ENCODE data around the gene PSMC3IP. TPM values are rescaled to one million over a fixed set of nuclear protein-coding genes. Genes with fewer than 3 reads are reported as not detected.

The PSMC3IP gene
- total RNA-seq, 2 experiments from 2014 or later: 14.7 to 16.1 TPM

- H3K9me3 Mint-ChIP-seq: no peaks in the 10 kb centered on the region
- peaks cover 32% of the 10 kb centered on the region for H3K4me1 Mint-ChIP-seq
- H3K27ac Mint-ChIP-seq: no peak overlapping the region
- CTCF ChIA-PET: interaction anchor here (1.4 to 1.6 kb wide), 2 partner anchors 11 to 18 kb away, joined by 3 to 6 read pairs; no protein-coding TSS in a partner anchor
- no peak for DNase-seq
- H3K4me3 Mint-ChIP-seq: no peak overlapping the region
- no peaks in the 10 kb centered on the region for H3K36me3 Mint-ChIP-seq (ENCODE audit: low read depth)
- H3K27me3 Mint-ChIP-seq: peaks cover 20% of the 10 kb centered on the region
- POLR2A ChIA-PET: interaction anchor here (0.6 kb wide), 1 partner anchor 23 kb away, joined by 3 read pairs; no protein-coding TSS in a partner anchor
Measured at GRCh38 chr17:42530952-42531454, 46.5 kb downstream of the PSMC3IP start.

GRCh38 chr17:42529061-42529460, 48.5 kb downstream of the PSMC3IP start:
- POLR2A ChIA-PET: interaction anchor here (1.0 kb wide), 1 partner anchor 65 kb away, joined by 3 read pairs; no protein-coding TSS in a partner anchor
- CTCF ChIA-PET: no interaction called here
- H3K36me3 Mint-ChIP-seq (ENCODE audit: low read depth): no peaks in the 10 kb centered on the region
- H3K4me1 Mint-ChIP-seq: peaks cover 36% of the 10 kb centered on the region
- DNase-seq: no peak
- no peaks in the 10 kb centered on the region for H3K9me3 Mint-ChIP-seq
- no peak overlapping the region for H3K4me3 Mint-ChIP-seq
- H3K27ac Mint-ChIP-seq: no peak overlapping the region
- peaks cover 29% of the 10 kb centered on the region for H3K27me3 Mint-ChIP-seq

DNA sequence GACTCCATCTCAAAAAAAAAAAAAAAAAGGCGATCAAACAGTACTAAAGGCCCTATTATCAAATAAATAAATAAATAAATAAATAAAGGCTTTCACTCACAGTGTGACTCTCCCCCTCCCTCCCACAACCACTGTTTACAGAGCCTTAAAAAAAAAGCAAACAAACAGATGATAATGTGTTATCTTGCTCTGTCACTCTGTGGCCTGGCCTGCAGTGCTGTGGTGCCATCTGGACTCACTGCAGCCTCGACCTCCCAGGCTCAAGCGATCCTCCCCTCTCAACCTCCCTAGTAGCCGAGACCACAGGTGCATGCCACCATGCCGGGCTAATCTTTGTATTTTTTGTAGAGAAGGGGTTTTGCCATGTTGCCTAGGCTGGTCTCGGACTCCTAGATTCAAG, 49.6 kb downstream of the PSMC3IP start:
- peaks cover 27% of the 10 kb centered on the region for H3K27me3 Mint-ChIP-seq
- ChIA-PET CTCF (interaction anchor here (0.7 to 1.8 kb wide), 23 partner anchors 8 to 306 kb away, joined by 3 to 14 read pairs (median 5); partner anchors contain the start of genes NAGLU and STAT3), POLR2A (no interaction called here)
- H3K36me3 Mint-ChIP-seq (ENCODE audit: low read depth): no peaks in the 10 kb centered on the region
- H3K27ac Mint-ChIP-seq: no peak overlapping the region
- H3K9me3 Mint-ChIP-seq: no peaks in the 10 kb centered on the region
- no peak for DNase-seq
- peaks cover 43% of the 10 kb centered on the region for H3K4me1 Mint-ChIP-seq
- no peak overlapping the region for H3K4me3 Mint-ChIP-seq

DNA sequence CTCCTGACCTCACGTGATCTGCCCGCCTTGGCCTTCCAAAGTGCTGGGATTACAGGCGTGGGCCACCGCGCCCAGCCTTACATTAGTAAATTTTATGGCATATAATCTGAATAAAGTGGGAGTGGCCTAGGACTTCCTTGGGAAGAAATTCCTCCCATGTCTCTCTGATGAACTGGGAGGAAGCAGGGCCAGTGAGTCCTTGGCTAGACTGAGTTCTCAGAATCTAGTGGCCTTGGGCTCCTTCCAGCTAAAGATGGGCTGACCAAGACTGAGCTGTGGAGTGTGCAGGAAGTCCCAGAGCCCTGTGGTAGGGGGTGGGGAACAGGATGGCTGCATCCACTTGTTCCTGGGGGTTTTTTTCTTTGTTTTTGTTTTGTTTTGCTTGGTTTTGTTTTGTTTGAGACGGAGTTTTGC, 51.5 kb downstream of the PSMC3IP start:
- H3K4me1 Mint-ChIP-seq: peaks cover 36% of the 10 kb centered on the region
- H3K4me3 Mint-ChIP-seq: no peak overlapping the region
- H3K9me3 Mint-ChIP-seq: no peaks in the 10 kb centered on the region
- H3K27me3 Mint-ChIP-seq: peaks cover 38% of the 10 kb centered on the region
- POLR2A ChIA-PET: no interaction called here
- H3K27ac Mint-ChIP-seq: no peak overlapping the region
- DNase-seq: no peak
- no peaks in the 10 kb centered on the region for H3K36me3 Mint-ChIP-seq (ENCODE audit: low read depth)
- CTCF ChIA-PET: interaction anchor here (1.7 to 1.8 kb wide), 2 partner anchors 8 to 10 kb away, joined by 12 to 14 read pairs; partner anchors contain the start of gene NAGLU

DNA sequence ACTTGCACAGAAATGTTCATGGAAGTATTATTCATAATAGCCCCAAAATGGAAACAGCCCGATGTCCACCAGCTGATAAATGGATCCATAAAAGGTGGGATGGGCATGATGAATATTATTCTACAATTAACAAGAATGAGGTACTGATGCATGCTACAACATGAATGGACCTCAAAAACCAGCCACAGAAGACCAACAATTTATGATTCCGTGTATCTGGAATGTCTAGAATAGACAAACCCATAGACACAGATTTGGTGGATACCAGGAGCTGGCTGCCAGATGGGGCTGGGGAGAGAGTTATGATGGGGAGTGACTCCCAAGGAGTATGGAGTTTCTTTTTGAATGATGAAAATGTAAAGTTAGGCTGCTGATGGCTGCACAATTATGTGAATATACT, 52.3 kb downstream of the PSMC3IP start:
- ChIA-PET POLR2A (no interaction called here), CTCF (interaction anchor here (1.5 to 1.6 kb wide), 2 partner anchors 11 to 97 kb away, joined by 4 read pairs; no protein-coding TSS in a partner anchor)
- Mint-ChIP-seq H3K27me3 (peaks cover 38% of the 10 kb centered on the region), H3K4me3 (no peak overlapping the region), H3K36me3 (ENCODE audit: low read depth) (no peaks in the 10 kb centered on the region), H3K4me1 (peaks cover 29% of the 10 kb centered on the region), H3K9me3 (no peaks in the 10 kb centered on the region), H3K27ac (peak overlapping the region; percentile 50)
- DNase-seq: no peak

DNA sequence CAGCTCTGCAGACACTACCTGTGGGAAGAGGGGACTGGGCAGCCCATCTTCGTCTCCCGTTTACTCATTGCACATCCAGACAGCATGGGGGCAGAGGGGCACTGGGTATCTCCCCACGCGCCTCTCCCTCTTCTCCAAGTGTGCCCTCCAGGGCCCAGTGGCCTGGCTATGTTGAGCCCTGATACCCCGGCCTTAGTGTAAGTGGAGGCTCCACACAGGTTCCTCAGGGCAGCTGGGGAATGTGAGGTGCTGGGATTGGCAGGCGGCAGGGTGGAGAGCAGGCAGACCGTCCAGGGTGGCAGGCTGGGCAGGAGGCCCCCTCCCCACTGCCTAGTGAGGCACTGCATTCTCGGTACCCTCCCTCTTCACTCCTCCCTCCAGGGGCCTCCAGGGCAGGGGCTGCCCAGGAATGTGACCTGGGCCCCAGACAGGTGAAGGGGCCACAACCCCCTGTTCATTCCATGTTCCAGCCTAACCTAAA, 54.7 kb downstream of the PSMC3IP start:
- POLR2A ChIA-PET: interaction anchor here (0.7 kb wide), 1 partner anchor 10 kb away, joined by 5 read pairs; no protein-coding TSS in a partner anchor
- peaks cover 42% of the 10 kb centered on the region for H3K27me3 Mint-ChIP-seq

More for the DNA sequence above, 54.7 kb downstream of the PSMC3IP start:
- Mint-ChIP-seq H3K36me3 (ENCODE audit: low read depth) (no peaks in the 10 kb centered on the region), H3K4me1 (peaks cover 21% of the 10 kb centered on the region), H3K4me3 (no peak overlapping the region), H3K27ac (no peak overlapping the region), H3K9me3 (no peaks in the 10 kb centered on the region)
- CTCF ChIA-PET: interaction anchor here (0.6 kb wide), 1 partner anchor 75 kb away, joined by 3 read pairs; no protein-coding TSS in a partner anchor
- no peak for DNase-seq

Other genes with a start within 250 kb of the PSMC3IP start
- gene STAT3, start 189.3 kb downstream of the PSMC3IP start, total RNA-seq: 100 to 1,000 TPM; 130 to 135 TPM
- gene CAVIN1, start 154.5 kb downstream of the PSMC3IP start, total RNA-seq: 1 to 10 TPM; 1.0 to 1.1 TPM
- 1 to 10 TPM; 5.8 to 8.6 TPM for gene ATP6V0A1, start 118.9 kb downstream of the PSMC3IP start, total RNA-seq
- gene NAGLU, start 41.5 kb downstream of the PSMC3IP start, total RNA-seq: 10 to 100 TPM; 15.9 to 17.5 TPM
- under 1 TPM; 0.73 to 0.76 TPM for gene HSD17B1, start 24.8 kb downstream of the PSMC3IP start, total RNA-seq
- 10 to 100 TPM; 80.1 to 84.3 TPM for gene COASY, start 15.6 kb downstream of the PSMC3IP start, total RNA-seq
- 10 to 100 TPM; 52.2 to 53.8 TPM for gene MLX, start 10.6 kb downstream of the PSMC3IP start, total RNA-seq
- 10 to 100 TPM; 73.9 to 75.5 TPM for gene RETREG3, start 31.6 kb upstream of the PSMC3IP start, total RNA-seq
- 10 to 100 TPM; 53.3 to 56.3 TPM for gene TUBG1, start 32.0 kb upstream of the PSMC3IP start, total RNA-seq
- 1 to 10 TPM; 7.2 to 7.5 TPM for gene TUBG2, start 81.6 kb upstream of the PSMC3IP start, total RNA-seq
- 1 to 10 TPM; 1.8 to 3.1 TPM for gene PLEKHH3, start 99.3 kb upstream of the PSMC3IP start, total RNA-seq
- 1 to 10 TPM in 1 of 2 experiments, under 1 TPM in 1; 0.68 to 1.1 TPM for gene CCR10, start 104.1 kb upstream of the PSMC3IP start, total RNA-seq
- 1 to 10 TPM; 1.2 TPM for gene CNTNAP1, start 104.8 kb upstream of the PSMC3IP start, total RNA-seq
- 10 to 100 TPM; 51.9 to 55.3 TPM for gene EZH1, start 167.3 kb upstream of the PSMC3IP start, total RNA-seq
- gene RAMP2, start 183.5 kb upstream of the PSMC3IP start, total RNA-seq: not detected
- 10 to 100 TPM; 52.8 to 53.0 TPM for gene VPS25, start 195.7 kb upstream of the PSMC3IP start, total RNA-seq
- gene WNK4, start 202.9 kb upstream of the PSMC3IP start, total RNA-seq: under 1 TPM; 0.18 to 0.20 TPM
- 10 to 100 TPM; 35.1 to 37.0 TPM for gene COA3, start 221.0 kb upstream of the PSMC3IP start, total RNA-seq
- not detected for gene CNTD1, start 221.1 kb upstream of the PSMC3IP start, total RNA-seq
- 10 to 100 TPM; 95.6 to 96.8 TPM for gene BECN1, start 246.6 kb upstream of the PSMC3IP start, total RNA-seq

Data from activated CD4-positive, alpha-beta memory T cell treated with anti-CD3 and anti-CD28 coated beads, Interleukin-2, amount 10 ng/mL, durations not matched to agents 7 days and 5 days (primary cell).